Left cardiac atrium (tissue), 2 donors: ENCODE data around the gene S1PR4. TPM values are rescaled to one million over a fixed set of nuclear protein-coding genes. Genes with fewer than 3 reads are reported as not detected.

Source experiments
- total RNA-seq, 2 donors: library from RNA; stranded (reverse); fragmentation: NEBNext Ultra II Directional; extraction: Animal tissue kit (Norgen Biotek cat#: 25700); gene quantifications; one replicate each; pipeline ENCODE4 v1.2.1, GENCODE V29; 2021
- donor health status: DM: no; HTN: yes; CAD: no; lungs with severe emphysema.
- donor health status: DM: yes; HTN: yes; CAD: no.

Gene S1PR4
- total RNA-seq, 2 donors from 2014 or later = 1.5 to 1.6 TPM

Other genes starting within 250 kb of the S1PR4 start
- 1 to 10 TPM; 2.7 to 3.5 TPM for gene ZNF77, start 233.8 kb upstream of the S1PR4 start, total RNA-seq
- 1 to 10 TPM in 1 of 2 donors, under 1 TPM in 1; 0.65 to 1.9 TPM for gene TLE6, start 201.2 kb upstream of the S1PR4 start, total RNA-seq
- 10 to 100 TPM; 61.0 to 66.7 TPM for gene TLE2, start 149.5 kb upstream of the S1PR4 start, total RNA-seq
- 100 to 1,000 TPM; 698 to 715 TPM for gene TLE5, start 116.3 kb upstream of the S1PR4 start, total RNA-seq
- 10 to 100 TPM; 55.1 to 64.3 TPM for gene GNA11, start 84.4 kb upstream of the S1PR4 start, total RNA-seq
- 1 to 10 TPM; 4.3 to 6.1 TPM for gene GNA15, start 42.7 kb upstream of the S1PR4 start, total RNA-seq
- gene NCLN, start 7.2 kb downstream of the S1PR4 start, total RNA-seq = 10 to 100 TPM; 32.8 to 48.9 TPM
- gene CELF5, start 45.9 kb downstream of the S1PR4 start, total RNA-seq = under 1 TPM in 1 of 2 donors, not detected in 1; 0.16 TPM
- 100 to 1,000 TPM; 144 to 173 TPM for gene NFIC, start 187.8 kb downstream of the S1PR4 start, total RNA-seq